HTERT RPE-1 (cell line): Measurements from ENCODE around the gene ZBTB20.

ENCODE experiments used
- in situ Hi-C: fragments of 300-500 bp; cut with MboI; formaldehyde crosslinking; loops from 4 replicates; pipeline ENCODE4 v1.14.3; 2020; ENCODE audit warnings: low sequenced_read_pairs

The ZBTB20 gene

GRCh38 chr3:114356066-114356465, 791.0 kb downstream of the ZBTB20 start:
- in situ Hi-C loops: no loop called here

DNA sequence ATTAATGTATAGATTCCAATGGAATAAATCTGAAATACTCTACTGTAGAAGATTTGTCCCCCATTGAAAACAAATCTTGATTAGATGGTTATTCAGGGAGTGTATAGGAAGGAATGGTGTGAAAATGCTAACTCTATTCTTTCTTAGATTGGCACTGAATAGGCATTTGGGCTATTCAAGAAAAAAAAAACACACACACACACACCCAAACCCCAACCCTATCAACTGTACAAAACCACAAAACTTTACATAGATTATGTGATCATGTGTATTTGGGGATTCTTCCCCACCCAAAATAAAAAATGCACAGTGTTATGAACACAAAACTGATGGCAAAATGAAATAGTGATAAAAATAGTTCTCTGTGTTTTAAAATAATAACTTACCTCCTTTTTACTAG, 791.4 kb downstream of the ZBTB20 start:
- in situ Hi-C loops: no loop called here

DNA sequence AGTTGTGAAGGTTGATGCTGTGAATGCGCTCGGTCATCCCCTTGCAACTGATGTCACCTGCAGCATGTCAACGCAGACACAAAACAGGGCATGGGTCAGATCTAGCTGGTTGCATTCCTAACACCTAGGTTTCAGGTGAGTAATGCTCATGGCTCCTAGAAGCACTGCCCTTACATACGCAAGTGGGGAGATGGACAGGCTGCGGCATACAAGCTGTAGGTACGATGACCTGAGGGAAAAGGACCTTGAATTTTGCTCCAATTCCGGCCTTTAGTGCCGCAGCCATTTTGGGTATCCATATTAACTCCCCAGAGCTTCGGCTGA, 795.3 kb downstream of the ZBTB20 start:
- in situ Hi-C loops: no loop called here

DNA sequence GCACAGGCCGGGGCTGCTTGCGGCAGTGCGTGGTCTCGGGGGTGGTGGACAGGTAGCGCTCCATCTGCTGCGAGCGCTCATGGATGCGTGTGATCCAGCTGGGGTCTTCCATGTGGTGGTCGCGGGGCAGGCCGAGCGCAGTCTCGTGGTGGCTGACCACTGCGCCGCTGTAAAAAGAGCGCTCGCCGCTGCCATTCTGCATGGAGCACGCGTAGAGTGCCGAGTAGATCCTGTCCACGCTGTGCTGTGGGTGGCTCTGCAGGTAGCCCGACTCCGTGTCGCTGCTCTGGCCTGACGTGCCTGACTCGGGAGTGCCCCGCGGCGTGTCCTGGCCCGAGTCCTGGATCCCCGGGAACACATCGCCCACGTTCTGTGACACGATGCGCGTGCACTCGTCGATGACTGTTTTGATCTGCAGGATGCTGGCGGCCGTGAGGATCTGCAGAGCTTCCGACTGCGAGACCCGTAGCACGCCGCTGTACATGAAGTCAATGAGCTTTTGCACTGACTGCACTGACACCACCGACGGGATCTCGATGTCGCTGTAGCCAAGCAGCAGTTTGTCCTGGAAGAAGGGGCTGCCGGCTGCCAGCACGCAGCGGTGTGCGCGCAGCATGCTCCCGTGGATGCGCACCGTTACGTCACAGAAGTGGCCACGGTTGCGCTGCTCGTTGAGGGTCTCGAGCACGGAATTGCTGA, 795.8 kb downstream of the ZBTB20 start:
- in situ Hi-C loops: no loop called here

DNA sequence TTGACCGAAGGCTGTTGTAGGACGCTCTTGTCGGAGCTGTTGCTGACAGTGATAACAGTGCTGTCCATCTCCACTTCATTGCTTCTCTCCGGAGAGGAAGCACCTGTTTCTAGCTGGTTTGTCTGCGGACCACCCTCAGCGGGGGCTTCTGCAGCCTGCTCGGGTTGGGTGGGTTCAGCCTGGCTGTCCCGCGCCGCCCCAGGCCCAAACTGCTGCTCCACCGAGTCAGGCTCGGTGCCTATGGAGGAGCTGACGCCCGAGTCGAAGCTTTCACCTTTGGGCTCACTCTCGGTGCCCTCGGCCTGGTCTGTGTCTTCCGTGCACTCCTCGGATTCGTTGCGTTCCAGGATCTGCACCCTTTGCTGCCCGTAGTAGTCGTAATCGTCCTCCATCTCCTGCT, 796.4 kb downstream of the ZBTB20 start:
- in situ Hi-C loops: no loop called here

GRCh38 chr3:114350271-114350670, 796.8 kb downstream of the ZBTB20 start:
- in situ Hi-C loops: no loop called here

DNA sequence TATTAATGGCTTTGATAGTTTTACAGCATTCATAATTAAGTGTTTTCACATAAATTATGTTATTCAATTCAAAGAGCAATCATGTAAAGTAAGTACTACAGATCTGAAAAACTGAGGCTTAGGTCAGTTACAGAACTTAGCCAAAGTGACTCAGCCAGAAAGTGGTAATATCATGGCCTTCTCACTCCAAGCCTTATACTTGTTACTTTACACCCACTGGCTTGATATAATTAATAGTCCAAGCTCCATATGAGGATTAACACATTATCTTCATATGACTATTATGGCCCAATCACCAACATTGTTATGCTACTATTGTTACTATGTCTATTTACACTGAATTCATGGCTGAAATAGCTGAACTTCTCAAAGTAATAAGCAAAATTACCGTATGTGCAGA, 802.6 kb downstream of the ZBTB20 start:
- in situ Hi-C loops: no loop called here

GRCh38 chr3:114338651-114339357, 808.3 kb downstream of the ZBTB20 start:
- in situ Hi-C loops: no loop called here

- in situ Hi-C loops: no loop called here
These were observed 810.2 kb downstream of the ZBTB20 start for GRCh38 chr3:114336857-114337256.

- in situ Hi-C loops: no loop called here
These were observed 810.9 kb downstream of the ZBTB20 start for GRCh38 chr3:114336122-114336697.

DNA sequence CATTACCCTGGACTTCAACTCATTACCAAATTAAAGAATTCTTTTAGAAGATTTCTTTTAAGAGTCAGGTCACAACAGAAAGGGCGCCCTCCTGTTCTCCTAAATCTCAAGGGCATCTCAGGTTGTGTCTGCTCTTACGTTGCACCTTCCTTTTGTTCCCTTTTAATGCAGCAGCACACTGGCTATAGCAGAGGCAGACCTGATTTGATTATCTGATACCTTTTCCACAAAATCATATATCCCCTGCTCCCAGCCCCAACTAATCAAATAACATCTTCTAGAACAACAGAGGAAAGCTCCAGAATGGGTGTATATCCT, 813.2 kb downstream of the ZBTB20 start:
- in situ Hi-C loops: no loop called here

- in situ Hi-C loops: no loop called here
These were observed 813.7 kb downstream of the ZBTB20 start for GRCh38 chr3:114333180-114333922.

GRCh38 chr3:114332342-114333179, 814.5 kb downstream of the ZBTB20 start:
- in situ Hi-C loops: no loop called here

DNA sequence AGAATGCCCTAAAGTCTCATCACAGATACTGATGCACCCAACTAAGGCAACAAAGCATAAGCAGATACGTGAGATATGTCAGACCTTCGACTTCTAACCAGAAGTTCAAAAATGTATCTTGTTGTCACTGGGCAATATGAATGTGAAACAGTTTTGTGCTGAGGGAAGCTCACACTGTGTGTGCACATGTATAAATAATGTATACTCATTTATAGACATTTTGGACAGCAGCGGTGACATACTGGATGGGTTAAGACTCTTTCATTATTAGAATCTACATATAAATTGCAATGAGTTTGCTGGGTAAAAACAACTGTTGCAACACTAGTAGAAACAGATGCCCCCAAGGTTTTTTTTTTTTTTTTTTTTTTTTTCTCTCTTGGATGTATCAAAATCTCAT, 815.4 kb downstream of the ZBTB20 start:
- in situ Hi-C loops: no loop called here

DNA sequence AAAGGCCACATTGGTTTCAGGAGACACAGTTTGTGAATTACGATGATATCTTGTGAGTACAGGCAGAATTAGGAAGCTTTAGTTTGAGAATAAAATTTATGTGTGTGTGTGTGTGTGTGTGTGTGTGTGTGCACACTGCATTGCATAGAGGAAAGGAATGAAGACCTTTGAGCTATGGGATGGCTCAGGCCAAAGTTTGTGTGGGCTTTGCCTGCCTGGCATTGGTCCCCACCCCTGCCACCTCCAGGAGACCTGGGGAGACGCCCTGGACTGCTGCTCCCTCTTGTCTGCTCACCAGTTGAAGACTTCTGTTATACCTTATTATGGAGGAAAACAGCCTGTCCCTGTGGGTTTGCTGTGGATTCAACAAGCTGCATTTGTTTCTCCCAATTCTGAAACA, 816.1 kb downstream of the ZBTB20 start:
- in situ Hi-C loops: no loop called here

DNA sequence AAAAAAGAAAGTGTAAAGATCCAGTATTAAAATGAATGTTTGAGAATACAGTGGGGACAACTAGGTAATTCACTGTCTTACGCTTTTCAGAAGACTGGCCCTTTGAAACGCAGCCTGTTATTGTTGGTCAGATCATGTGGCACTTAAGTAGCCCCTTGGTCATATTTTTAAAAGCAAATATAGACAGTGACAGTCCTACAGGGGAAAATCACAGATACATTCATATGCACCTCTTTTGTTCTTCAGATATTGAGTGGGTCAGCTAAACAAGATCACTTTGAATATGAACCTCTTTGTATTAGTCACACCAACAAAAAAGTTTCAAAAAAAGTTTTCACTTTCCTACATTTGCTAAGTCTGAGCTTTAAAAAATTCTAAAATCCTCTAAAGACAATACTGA, 817.3 kb downstream of the ZBTB20 start:
- in situ Hi-C loops: no loop called here

GRCh38 chr3:114328345-114328744, 818.7 kb downstream of the ZBTB20 start:
- in situ Hi-C loops: no loop called here

GRCh38 chr3:114327665-114328064, 819.4 kb downstream of the ZBTB20 start:
- in situ Hi-C loops: no loop called here

GRCh38 chr3:114323546-114324254, 823.4 kb downstream of the ZBTB20 start:
- in situ Hi-C loops: no loop called here

DNA sequence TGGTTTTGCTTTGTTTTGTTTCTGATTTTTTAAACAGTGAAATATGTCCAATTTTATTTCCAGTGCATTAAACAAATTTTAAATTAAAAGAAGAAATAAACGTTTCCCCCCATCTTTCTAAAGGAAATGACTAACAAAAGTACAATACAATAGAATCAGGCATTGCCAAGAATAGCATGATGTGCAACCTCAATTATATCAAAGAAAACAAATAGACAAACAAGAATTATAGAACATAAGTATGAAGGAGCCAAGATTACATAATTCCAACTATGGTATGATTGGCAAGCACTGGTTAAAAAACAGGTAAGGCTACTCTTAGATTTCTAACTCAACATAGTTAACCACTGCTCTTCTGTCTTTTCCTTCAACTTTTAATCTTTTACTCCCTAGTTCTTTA, 826.8 kb downstream of the ZBTB20 start:
- in situ Hi-C loops: no loop called here
